KOPT-K1 (cell line): ENCODE data around the gene MARCHF2.

Experiments
- H3K27ac ChIP-seq: fragments of 200-600 bp; sonication (generic); 2 replicates; pipeline ENCODE4 v1.5.1; 2016; ENCODE audit warnings: antibody characterized with exemption, mild to moderate bottlenecking, low read depth, low read length; ENCODE audit not compliant: poor library complexity, severe bottlenecking
- H3K36me3 ChIP-seq: fragments of 200-600 bp; sonication (generic); 2 replicates; pipeline ENCODE4 v1.5.1; 2017; ENCODE audit warnings: antibody characterized with exemption, mild to moderate bottlenecking, low read length, moderate library complexity; ENCODE audit not compliant: insufficient read depth
- H3K9me3 ChIP-seq: fragments of 200-600 bp; sonication (generic); 2 replicates; pipeline ENCODE4 v1.5.1; 2017; ENCODE audit warnings: antibody characterized with exemption, low read length, mild to moderate bottlenecking; ENCODE audit not compliant: insufficient read depth, poor library complexity, severe bottlenecking

The MARCHF2 gene

DNA sequence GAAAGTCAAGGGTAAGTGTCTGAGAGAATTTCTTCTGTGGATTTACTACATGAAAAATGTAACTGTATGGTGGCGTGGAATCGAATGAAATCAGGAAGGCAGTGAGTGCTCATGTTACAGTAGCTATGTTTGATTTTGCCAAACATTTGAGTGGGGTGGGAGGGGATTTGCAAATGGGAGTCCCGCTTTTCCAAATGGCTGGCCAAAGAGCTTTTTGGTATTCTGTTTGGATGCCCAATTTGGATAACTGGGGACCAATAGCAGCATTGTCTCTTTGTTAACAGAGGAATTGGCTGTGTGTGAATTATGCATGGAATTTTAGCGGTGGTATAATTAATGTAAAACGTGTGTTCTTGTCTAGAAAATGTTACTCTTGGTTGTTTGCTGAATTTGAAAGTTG is 49.5 kb downstream of the MARCHF2 start:
- Histone ChIP-seq H3K27ac (no peak overlapping the region), H3K36me3 (peaks cover 100% of the 10 kb centered on the region), H3K9me3 (no peaks in the 10 kb centered on the region)

DNA sequence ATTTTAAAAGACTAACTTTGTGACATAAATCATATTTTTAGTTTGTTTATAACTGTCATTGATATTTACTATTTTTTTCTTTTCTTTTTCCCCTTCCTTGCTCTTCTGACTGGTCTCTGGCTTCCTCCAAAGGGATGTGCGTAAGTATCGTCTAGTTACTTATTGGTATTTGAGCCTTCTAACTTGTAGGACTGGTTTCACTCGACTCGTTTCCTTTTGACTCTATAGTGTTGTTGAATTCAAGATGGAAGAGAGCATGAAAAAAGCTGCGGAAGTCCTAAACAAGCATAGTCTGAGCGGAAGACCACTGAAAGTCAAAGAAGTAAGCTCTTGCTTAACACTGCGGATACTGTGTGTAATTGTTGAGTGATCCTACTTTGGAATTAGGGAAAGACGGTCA is 50.3 kb downstream of the MARCHF2 start:
- Histone ChIP-seq H3K27ac (no peak overlapping the region), H3K36me3 (peaks cover 100% of the 10 kb centered on the region), H3K9me3 (no peaks in the 10 kb centered on the region)

DNA sequence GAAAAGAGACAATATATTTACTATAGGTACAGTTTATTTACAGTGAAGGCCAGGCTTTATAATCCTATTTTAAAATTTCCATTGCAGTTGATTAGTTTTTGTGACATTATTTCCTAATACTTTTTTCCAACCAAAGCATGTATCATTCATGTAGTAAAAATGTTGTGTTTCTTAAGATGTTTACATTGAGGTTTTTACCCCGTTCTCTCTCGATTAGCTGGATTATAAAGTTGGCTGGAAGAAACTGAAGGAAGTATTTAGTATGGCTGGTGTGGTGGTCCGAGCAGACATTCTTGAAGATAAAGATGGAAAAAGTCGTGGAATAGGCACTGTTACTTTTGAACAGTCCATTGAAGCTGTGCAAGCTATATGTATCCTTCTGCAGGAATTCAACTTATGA is 52.9 kb downstream of the MARCHF2 start:
- Histone ChIP-seq H3K9me3 (no peaks in the 10 kb centered on the region), H3K36me3 (peaks cover 100% of the 10 kb centered on the region), H3K27ac (no peak overlapping the region)

DNA sequence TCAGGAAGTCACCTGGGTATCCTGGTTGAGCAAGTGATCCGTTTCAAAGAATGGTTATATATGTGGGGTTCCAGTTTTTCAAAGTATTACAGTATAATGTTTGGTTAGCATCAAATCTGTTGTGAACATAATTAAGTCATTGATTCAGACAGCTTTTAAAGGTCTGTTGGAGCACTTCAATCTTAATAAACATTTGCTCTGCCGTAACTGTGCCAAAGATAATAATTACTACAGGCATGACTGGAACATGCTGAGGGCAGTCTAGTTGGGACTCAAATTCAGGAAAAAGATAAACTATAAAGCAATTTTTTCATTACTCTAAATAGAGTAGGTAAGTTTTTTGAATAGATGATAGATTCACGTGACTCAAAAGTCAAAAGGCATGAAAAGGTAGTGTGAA is 55.0 kb downstream of the MARCHF2 start:
- Histone ChIP-seq H3K27ac (no peak overlapping the region), H3K9me3 (no peaks in the 10 kb centered on the region), H3K36me3 (peaks cover 100% of the 10 kb centered on the region)

DNA sequence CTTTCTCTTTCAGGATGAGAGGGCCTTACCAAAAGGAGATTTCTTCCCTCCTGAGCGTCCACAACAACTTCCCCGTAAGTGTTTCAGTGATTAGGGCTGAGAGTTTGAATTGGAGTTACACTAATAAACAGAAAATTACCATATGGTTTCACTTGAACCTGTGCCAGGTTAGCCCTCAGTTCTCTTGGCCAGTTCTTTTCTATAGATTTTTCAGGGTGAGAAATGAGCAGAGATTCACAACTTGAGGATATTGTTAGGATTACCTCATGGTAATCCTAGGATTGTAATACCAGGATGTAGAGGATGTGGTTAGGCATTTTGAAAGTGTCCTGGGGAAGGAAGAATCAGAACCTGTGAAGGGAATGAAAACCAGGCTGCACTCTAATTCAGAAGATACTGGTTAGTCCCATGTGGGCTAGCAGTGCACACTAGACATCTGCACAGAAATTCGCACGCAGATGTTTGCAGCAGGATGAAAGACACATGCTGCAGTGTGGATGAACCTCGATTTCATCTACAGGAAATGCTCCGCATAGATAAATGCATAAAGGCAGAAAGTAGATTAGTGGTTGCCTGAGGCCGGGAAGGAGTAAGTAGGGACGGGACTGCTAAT is 55.8 kb downstream of the MARCHF2 start:
- H3K36me3 ChIP-seq: peaks cover 100% of the 10 kb centered on the region
- no peak overlapping the region for H3K27ac ChIP-seq
- no peaks in the 10 kb centered on the region for H3K9me3 ChIP-seq

DNA sequence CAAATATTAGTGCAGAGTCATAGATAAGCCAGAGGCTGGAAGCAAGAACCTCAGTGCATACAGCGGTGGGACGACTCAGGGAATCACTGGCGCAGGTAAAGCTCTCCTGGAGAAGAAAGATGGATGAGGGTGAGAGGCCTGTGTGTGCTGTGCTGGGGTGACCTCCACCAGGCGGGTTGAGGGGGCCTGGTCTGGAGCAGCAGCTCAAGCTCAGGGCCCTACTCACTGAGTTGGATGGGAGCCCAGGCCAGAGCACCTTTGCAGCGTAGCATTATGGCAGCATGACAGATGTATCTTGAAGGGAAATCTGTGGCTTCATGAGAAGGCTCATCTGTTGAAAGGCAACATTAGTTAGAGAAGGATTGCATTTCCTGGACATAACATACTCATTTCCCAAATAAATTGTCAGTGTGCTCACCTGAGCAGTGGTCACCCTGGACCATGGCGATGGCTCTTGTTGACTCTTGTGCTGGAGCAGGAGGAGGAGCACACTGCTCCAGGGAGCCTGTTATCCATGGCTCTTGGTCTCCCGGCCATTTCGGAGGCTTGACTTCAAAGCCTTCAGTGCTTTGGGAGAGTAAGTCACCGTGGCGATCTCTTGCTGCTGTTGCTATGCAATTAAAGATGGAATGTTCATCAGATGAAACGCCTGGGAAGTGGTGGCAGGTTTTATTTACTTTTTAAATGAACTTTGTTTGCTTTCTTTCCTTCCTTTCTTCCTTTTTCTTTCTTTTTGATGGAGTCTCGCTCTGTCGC is 56.7 kb downstream of the MARCHF2 start:
- Histone ChIP-seq H3K27ac (no peak overlapping the region), H3K9me3 (no peaks in the 10 kb centered on the region), H3K36me3 (peaks cover 100% of the 10 kb centered on the region)

GRCh38 chr19:8473648-8474476 is 60.8 kb downstream of the MARCHF2 start:
- no peak overlapping the region for H3K27ac ChIP-seq
- no peaks in the 10 kb centered on the region for H3K9me3 ChIP-seq
- peaks cover 100% of the 10 kb centered on the region for H3K36me3 ChIP-seq

GRCh38 chr19:8475005-8475404 is 61.9 kb downstream of the MARCHF2 start:
- Histone ChIP-seq H3K36me3 (peaks cover 99% of the 10 kb centered on the region), H3K9me3 (no peaks in the 10 kb centered on the region), H3K27ac (no peak overlapping the region)

DNA sequence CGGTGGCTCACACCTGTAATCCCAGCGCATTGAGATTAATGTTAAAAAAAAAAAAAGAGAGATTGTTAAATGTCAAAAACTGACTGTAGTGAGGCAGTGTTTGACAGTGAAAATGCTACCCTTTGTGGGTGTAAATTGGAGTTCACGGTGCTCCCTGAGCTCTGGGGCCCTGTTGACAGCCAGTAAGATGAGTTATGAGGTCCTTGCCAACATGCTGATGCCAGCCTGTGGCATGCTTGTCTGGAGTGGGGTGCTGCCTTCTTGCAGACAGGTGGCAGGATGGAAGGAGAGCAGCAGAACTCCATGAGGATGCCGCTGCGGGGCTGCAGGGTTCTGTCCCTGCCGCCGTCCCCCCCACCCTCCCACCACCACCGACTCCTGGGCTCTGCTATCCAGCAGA is 63.4 kb downstream of the MARCHF2 start:
- H3K36me3 ChIP-seq: peaks cover 99% of the 10 kb centered on the region
- H3K9me3 ChIP-seq: no peaks in the 10 kb centered on the region
- no peak overlapping the region for H3K27ac ChIP-seq

DNA sequence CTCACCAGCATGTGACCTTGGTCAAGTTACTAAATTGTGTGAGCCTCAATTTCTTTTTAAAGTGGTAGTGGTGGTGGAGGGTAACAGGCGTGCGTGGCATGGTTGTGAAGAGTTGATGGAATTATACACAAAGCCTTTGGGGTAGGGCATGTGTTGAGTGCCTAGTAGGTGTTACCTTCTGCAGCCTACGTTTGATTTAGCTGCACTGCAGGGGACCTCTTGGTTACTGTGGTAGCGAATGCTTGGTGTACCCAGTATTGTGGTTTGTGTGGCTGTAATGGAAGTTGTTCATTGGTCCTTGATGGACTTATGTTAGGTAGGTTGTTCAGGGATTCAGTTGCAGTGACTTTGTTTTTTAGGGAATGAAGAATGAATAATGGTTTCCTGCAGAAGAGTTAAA is 64.8 kb downstream of the MARCHF2 start:
- peaks cover 99% of the 10 kb centered on the region for H3K36me3 ChIP-seq
- no peak overlapping the region for H3K27ac ChIP-seq

GRCh38 chr19:8478598-8478997 is 65.5 kb downstream of the MARCHF2 start:
- no peaks in the 10 kb centered on the region for H3K9me3 ChIP-seq
- H3K27ac ChIP-seq: no peak overlapping the region
- peaks cover 99% of the 10 kb centered on the region for H3K36me3 ChIP-seq

More for the DNA sequence above, 64.8 kb downstream of the MARCHF2 start:
- no peaks in the 10 kb centered on the region for H3K9me3 ChIP-seq

GRCh38 chr19:8481201-8481600 is 68.1 kb downstream of the MARCHF2 start:
- peaks cover 99% of the 10 kb centered on the region for H3K36me3 ChIP-seq
- peak overlapping the region; percentile 47 for H3K27ac ChIP-seq
- no peaks in the 10 kb centered on the region for H3K9me3 ChIP-seq

DNA sequence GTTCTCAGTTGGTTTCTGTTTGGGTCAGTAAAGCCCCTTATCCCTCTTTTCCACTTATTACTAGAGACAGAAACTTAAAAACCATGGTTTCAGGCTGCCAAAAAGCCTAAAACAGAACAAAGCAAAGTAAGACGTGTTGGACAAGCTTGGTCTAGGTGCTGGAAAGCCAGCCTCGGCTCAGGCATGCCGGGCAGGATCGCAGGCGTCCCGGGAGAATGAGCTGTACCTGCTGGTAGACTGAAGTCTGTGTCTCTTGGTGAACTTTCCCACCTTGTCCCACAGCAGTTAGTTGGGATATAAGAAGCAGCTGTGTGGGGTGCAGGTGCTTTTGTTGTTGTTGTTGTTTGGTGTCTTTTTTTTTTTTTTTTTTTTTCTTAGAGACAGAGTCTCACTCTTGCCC is 68.5 kb downstream of the MARCHF2 start:
- H3K36me3 ChIP-seq: peaks cover 99% of the 10 kb centered on the region
- no peak overlapping the region for H3K27ac ChIP-seq

GRCh38 chr19:8482696-8483095 is 69.6 kb downstream of the MARCHF2 start:
- H3K36me3 ChIP-seq: peaks cover 97% of the 10 kb centered on the region
- H3K9me3 ChIP-seq: no peaks in the 10 kb centered on the region
- H3K27ac ChIP-seq: no peak overlapping the region

More for the DNA sequence above, 68.5 kb downstream of the MARCHF2 start:
- H3K9me3 ChIP-seq: no peaks in the 10 kb centered on the region

- Histone ChIP-seq H3K27ac (no peak overlapping the region), H3K36me3 (peaks cover 97% of the 10 kb centered on the region), H3K9me3 (no peaks in the 10 kb centered on the region)
Measured at GRCh38 chr19:8483165-8483564, 70.1 kb downstream of the MARCHF2 start.
